GM19043 (cell line): ENCODE data around the gene MST1.
"Not testable (repeated sequence)": the region's sequence is repeated elsewhere in the genome, so short reads cannot be mapped to it uniquely, and the experiment has no call there.

Experiments used
- ATAC-seq: cut with Tn5 transposase; IDR thresholded peaks from one replicate; pipeline ENCODE4 v1.9.1; 2021; ENCODE audit warnings: low read depth; ENCODE audit not compliant: unreplicated experiment

Gene MST1

GRCh38 chr3:49702672-49703071 is 13.4 kb upstream of the MST1 start:
- ATAC-seq = no peak

GRCh38 chr3:49701388-49702077 is 12.3 kb upstream of the MST1 start:
- no peak for ATAC-seq

DNA sequence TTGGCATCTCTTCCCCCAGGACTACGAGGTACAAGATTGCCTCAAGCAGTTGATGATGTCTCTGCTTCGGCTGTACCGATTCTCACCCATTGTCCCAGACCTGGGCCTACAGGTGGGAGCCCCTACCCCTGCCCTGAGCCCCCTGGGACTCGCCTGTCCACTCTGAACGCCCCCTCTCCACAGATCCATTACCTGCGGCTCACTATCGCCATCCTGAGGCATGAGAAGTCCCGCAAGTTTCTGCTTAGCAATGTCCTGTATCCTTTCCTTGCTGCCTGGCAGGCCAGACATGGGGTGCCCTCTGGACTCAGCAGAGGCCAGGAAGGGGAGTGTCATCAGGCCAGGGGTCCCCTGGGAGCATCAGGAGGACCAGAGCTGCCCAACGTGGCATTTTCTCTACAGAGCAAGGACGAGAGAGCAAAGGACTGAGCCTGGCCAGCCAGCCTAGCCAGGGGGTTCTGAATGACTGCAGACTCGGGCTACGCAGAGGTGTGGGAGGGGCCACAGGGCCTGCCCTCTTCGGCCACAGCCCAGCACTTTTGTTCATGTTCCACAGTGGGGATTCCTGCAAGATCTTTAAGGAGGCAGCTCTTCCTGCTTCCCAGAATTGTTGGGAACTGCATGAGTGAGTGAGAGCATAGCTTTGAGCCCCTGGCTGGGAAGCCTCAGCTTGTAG is 11.3 kb upstream of the MST1 start:
- ATAC-seq = no peak

GRCh38 chr3:49700014-49700413 is 10.7 kb upstream of the MST1 start:
- no peak for ATAC-seq

GRCh38 chr3:49699281-49699979 is 10.2 kb upstream of the MST1 start:
- ATAC-seq = no peak

GRCh38 chr3:49695350-49696015 is 6.2 kb upstream of the MST1 start:
- ATAC-seq = not testable (repeated sequence)

GRCh38 chr3:49694409-49695070 is 5.3 kb upstream of the MST1 start:
- not testable (repeated sequence) for ATAC-seq

GRCh38 chr3:49691481-49691880 is 2.2 kb upstream of the MST1 start:
- ATAC-seq = not testable (repeated sequence)

DNA sequence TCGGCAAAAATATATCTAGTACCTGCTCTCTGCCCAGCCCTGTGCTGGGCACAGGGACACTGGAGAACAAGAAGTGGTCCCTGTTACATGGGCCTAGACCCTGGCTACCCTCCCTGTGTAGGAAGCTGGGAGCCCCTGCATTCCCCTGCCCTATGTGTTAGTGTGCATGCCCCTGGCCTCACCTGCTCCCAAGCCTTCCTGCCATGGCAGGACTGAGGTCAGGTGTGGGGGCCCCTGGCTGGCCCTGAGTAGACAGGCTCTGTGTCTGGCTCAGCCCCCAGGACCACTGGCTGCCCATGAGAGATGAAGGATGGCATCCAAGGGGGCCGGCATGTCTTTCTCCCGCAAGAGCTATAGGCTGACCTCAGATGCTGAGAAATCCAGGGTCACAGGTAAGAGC is 1.6 kb upstream of the MST1 start:
- not testable (repeated sequence) for ATAC-seq

DNA sequence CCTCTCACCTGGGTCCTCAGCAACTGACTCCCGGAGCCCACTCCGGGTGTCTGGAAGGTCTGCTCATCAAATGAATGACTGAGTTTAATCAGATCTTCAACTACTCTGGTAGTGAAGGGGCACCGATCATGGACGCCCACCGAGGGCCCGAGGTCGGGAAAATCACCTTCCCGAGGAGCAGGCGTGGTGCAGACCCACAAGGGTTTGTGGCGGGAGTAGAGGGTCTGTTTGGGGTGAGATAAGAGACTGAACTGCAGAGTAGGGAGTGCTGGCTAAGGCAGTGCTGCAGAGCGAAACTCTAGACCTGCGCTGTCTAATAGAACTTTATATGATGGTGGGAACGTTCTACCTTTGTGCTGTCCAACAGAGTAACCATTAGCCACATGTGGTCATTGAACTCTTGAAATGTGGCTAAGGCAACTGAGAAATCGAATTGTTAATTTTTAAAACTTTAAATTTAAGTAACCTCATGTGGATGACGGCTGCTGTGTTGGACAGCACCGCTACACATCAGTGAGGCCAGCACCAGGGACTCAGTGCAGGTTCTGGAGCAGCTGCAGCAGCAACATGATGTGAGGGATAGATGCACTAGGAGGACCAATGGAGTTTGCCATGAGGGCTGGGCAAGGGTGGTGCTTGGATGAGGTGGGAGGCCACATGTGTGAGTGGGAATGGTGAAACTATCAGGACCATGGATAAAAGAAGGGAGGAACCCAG is 792 bp upstream of the MST1 start:
- not testable (repeated sequence) for ATAC-seq

GRCh38 chr3:49688338-49689045 is 782 bp downstream of the MST1 start:
- not testable (repeated sequence) for ATAC-seq

DNA sequence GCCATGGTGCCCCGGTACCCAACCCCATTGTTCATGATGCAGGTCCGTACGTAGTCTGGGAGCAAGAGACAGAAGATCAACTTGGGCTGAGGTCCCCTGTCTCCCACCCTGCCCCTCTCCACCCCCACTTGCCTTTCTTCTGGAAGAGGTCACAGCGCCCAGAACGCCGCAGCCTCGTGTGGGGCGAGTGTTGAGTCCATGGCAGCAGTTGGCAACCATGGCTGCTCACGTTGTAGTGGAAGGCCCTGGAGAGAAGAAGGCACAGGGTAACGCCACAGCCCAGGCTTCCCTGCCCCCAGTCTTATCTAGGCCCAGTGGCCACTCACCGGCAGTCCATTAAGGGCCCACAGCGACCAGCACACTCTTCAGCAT is 1.9 kb downstream of the MST1 start:
- ATAC-seq = not testable (repeated sequence)

GRCh38 chr3:49686769-49687423 is 2.4 kb downstream of the MST1 start:
- not testable (repeated sequence) for ATAC-seq

DNA sequence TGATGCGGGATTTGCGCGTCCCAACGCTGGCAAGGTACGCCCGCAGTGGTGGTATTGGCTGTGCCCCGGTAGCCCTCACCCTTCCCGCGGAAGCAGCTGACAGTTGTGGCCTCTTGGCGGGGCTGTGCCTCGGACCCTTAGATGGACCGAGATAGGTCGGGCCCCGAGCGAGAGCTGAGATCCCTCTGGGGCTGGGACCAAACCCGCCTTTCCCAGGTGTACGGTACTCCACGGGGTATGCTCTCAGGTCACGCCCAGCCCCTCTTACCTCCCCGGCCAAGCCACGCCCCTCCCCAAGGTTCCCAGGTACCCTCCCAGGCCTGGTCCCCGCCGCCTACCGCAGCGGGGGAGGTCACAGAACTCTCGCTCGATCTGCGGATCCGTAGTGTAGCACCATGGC is 2.9 kb downstream of the MST1 start:
- not testable (repeated sequence) for ATAC-seq

DNA sequence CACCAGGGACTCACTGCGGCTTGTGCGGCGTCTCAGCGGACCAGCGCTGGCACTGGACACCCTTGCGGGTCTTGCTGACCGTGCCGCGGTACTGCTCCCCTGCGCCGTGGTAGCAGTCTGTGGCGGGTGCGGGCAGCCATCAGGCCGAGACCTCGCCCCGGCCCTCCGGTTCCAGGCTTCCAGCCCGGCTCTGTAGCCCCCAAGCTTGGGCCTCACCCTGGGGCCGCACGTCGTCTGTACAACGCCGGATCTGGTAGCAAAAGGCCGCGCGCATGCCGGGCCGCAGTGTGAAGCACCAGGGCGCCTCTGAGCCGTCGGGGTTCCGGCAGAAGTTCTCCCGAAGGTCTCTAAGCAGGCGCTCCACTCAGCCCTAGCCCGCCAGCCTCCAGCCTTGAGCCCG is 3.4 kb downstream of the MST1 start:
- ATAC-seq = not testable (repeated sequence)

DNA sequence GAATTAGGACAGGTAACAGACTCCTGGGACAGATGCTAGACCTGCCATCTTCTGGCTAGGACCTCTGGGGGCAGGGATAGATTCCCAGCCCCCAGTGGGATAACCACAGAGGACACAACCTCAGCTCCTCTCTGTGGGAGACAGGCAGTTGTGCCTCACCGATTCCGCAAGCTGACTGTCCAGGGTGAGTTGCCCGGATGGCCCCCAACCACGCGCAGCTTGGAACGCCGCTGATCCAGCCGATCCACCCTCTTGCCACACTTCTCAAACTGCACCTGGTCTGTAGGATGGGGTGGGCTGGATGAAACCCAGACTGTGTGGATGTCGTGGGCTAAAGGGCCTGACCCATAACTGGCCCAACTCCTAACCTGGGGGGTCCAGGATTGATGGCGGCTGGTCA is 4.2 kb downstream of the MST1 start:
- ATAC-seq = not testable (repeated sequence)

GRCh38 chr3:49684453-49684852 is 4.8 kb downstream of the MST1 start:
- not testable (repeated sequence) for ATAC-seq

DNA sequence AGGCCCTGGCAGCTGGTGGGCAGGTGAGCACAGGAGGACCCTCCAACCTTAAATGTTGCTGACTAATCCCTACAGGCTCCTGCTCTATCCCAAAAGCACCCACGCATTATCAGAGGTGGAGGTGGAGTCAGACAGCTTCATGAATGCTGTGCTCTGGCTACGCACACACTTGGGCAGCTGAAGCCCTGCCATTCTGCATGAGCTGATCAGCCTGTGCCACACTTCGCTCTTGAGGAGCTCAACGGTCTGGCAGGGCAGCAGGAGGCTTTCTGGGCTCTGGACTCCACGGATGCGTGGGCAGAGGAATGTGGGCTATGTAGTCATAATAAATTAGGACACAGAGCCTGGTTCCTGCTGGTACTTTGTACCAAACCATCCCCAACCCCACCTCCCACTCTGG is 6.1 kb downstream of the MST1 start:
- ATAC-seq = no peak

GRCh38 chr3:49681543-49681942 is 7.7 kb downstream of the MST1 start:
- ATAC-seq = no peak
